IMR-90 (cell line): Measurements from ENCODE around the gene MBD2. TPM values are rescaled to one million over a fixed set of nuclear protein-coding genes. Genes with fewer than 3 reads are reported as not detected.

Source experiments
- ATAC-seq: fragments of 200-7000 bp; cut with Tn5 transposase; 2 replicates; pipeline ENCODE4 v1.9.1; 2020; ENCODE audit warnings: low read depth, mild to moderate bottlenecking, moderate library complexity
- BruUV-seq: library from RNA; stranded (reverse); fragments of 400-500 nt; replicated peaks from 2 replicates; lab custom pipeline; 2021; lab: Mats Ljungman, UMichigan
- CTCF ChIA-PET: fragments of 300-600 bp; formaldehyde crosslinking; extraction: SDS; loops from one replicate; lab custom pipeline; 2021; ENCODE audit warnings: antibody characterized with exemption; lab: Yijun Ruan, JAX
- POLR2A ChIA-PET: fragments of 300-600 bp; sonication (Branson Sonifier 250); formaldehyde crosslinking; loops from one replicate; lab custom pipeline; 2022; ENCODE audit warnings: antibody characterized with exemption; ENCODE audit not compliant: unreplicated experiment; lab: Charles Lee
- DNase-seq: peaks from one replicate; pipeline ENCODE4 v3.0.0; 2013
- H2AFZ ChIP-seq: replicated peaks from 2 replicates; pipeline ENCODE3; 2013; ENCODE audit warnings: low read length, mild to moderate bottlenecking; ENCODE audit not compliant: poor library complexity
- H2AK5ac ChIP-seq: 2 replicates; pipeline ENCODE4 v1.6.1; 2013; ENCODE audit warnings: low read depth, low read length, inconsistent platforms
- H2AK9ac ChIP-seq: replicated peaks from 2 replicates; pipeline ENCODE3; 2013; ENCODE audit warnings: mild to moderate bottlenecking, low read depth, low read length, moderate library complexity; ENCODE audit not compliant: poor library complexity
- H2BK120ac ChIP-seq: 2 replicates; pipeline ENCODE4 v1.6.1; 2013; ENCODE audit warnings: low read depth, low read length, inconsistent platforms
- H2BK15ac ChIP-seq: 3 replicates; pipeline ENCODE4 v1.6.1; 2013; ENCODE audit warnings: low read depth, low read length, inconsistent platforms
- H2BK20ac ChIP-seq: 2 replicates; pipeline ENCODE4 v1.6.1; 2013; ENCODE audit warnings: low read depth, mild to moderate bottlenecking, inconsistent platforms, low read length, moderate library complexity
- H2BK5ac ChIP-seq: 2 replicates; pipeline ENCODE4 v1.6.1; 2013; ENCODE audit warnings: mild to moderate bottlenecking, low read depth, low read length, inconsistent platforms; ENCODE audit not compliant: poor library complexity, severe bottlenecking
- H3K14ac ChIP-seq: replicated peaks from 2 replicates; pipeline ENCODE4 v1.6.1; 2013; ENCODE audit warnings: low read depth, low read length, inconsistent platforms
- H3K18ac ChIP-seq: 2 replicates; pipeline ENCODE4 v1.6.1; 2013; ENCODE audit warnings: low read depth, low read length, control low read depth
- H3K23ac ChIP-seq: 2 replicates; pipeline ENCODE4 v1.6.1; 2013; ENCODE audit warnings: low read depth, low read length, inconsistent platforms
- H3K27ac ChIP-seq: 2 replicates; pipeline ENCODE4 v1.5.1; 2013; ENCODE audit warnings: mild to moderate bottlenecking, control low read depth, low read length; ENCODE audit not compliant: insufficient read depth
- H3K27me3 ChIP-seq: 2 replicates; pipeline ENCODE4 v1.6.1; 2013; ENCODE audit warnings: low read length; ENCODE audit not compliant: control insufficient read depth, insufficient read depth
- H3K36me3 ChIP-seq: 2 replicates; pipeline ENCODE4 v1.6.1; 2013; ENCODE audit warnings: low read length, mixed read lengths; ENCODE audit not compliant: control insufficient read depth, insufficient read depth
- H3K4ac ChIP-seq: 2 replicates; pipeline ENCODE4 v1.6.1; 2013; ENCODE audit warnings: low read depth, low read length, inconsistent platforms
- H3K4me1 ChIP-seq: 2 replicates; pipeline ENCODE4 v1.6.1; 2013; ENCODE audit warnings: low read length, mixed read lengths; ENCODE audit not compliant: control insufficient read depth, insufficient read depth
- H3K4me2 ChIP-seq: 2 replicates; pipeline ENCODE4 v1.6.1; 2013; ENCODE audit warnings: low read depth, mild to moderate bottlenecking, control low read depth, low read length, moderate library complexity
- H3K4me3 ChIP-seq: 2 replicates; pipeline ENCODE4 v1.5.1; 2013; ENCODE audit warnings: low read depth, mild to moderate bottlenecking, control low read depth, low read length, moderate library complexity; ENCODE audit not compliant: insufficient read depth
- H3K56ac ChIP-seq: 2 replicates; pipeline ENCODE4 v1.6.1; 2013; ENCODE audit warnings: low read length, inconsistent platforms; ENCODE audit not compliant: insufficient read depth; ENCODE audit errors: extremely low read depth
- H3K79me1 ChIP-seq, 2 experiments: 2 replicates each; pipeline ENCODE4 v1.6.1; 2013; ENCODE audit warnings: low read length in 2 of 2, inconsistent platforms in 1 of 2, low read depth in 1 of 2
- H3K9ac ChIP-seq: 2 replicates; pipeline ENCODE4 v1.6.1; 2013; ENCODE audit warnings: low read depth, low read length, control low read depth
- H3K9me1 ChIP-seq: 2 replicates; pipeline ENCODE4 v1.6.1; 2013; ENCODE audit warnings: low read length, inconsistent platforms; ENCODE audit not compliant: insufficient read depth
- H3K9me3 ChIP-seq: 2 replicates; pipeline ENCODE4 v1.6.1; 2013; ENCODE audit warnings: low read length; ENCODE audit not compliant: control insufficient read depth, insufficient read depth
- H4K20me1 ChIP-seq: 2 replicates; pipeline ENCODE4 v1.6.1; 2013; ENCODE audit warnings: low read length, inconsistent platforms; ENCODE audit not compliant: insufficient read depth
- H4K5ac ChIP-seq: 2 replicates; pipeline ENCODE4 v1.6.1; 2013; ENCODE audit warnings: mild to moderate bottlenecking, low read depth, low read length, control low read depth
- H4K8ac ChIP-seq, 2 experiments: 2 replicates each; pipeline ENCODE4 v1.6.1; 2013; ENCODE audit warnings: low read depth in 2 of 2, low read length in 2 of 2, control low read depth in 1 of 2, inconsistent platforms in 1 of 2
- H4K91ac ChIP-seq: 2 replicates; pipeline ENCODE4 v1.6.1; 2013; ENCODE audit warnings: low read depth, low read length, inconsistent platforms; ENCODE audit not compliant: insufficient read depth
- POLR2A ChIP-seq: IDR thresholded peaks from 2 replicates; pipeline ENCODE4 v1.6.1; 2012; ENCODE audit warnings: mild to moderate bottlenecking, low read depth, low read length
- WGBS, 2 experiments: methylation state at CpG; one replicate each; pipeline versions ENCODE4 v1.1.5 to v1.1.7; 2013; ENCODE audit warnings: missing lambda C conversion rate in 2 of 2; ENCODE audit not compliant: insufficient read length in 1 of 2; ENCODE audit errors: extremely low coverage in 2 of 2; 5-methylcytosine and 5-hydroxymethylcytosine counted together
- dilution Hi-C: fragments of 300-500 bp; cut with HindIII; formaldehyde crosslinking; loops from one replicate; pipeline ENCODE4 v1.14.3; 2018; ENCODE audit warnings: low sequenced_read_pairs; ENCODE audit not compliant: unreplicated experiment
- in situ Hi-C: fragments of 300-500 bp; cut with MboI; formaldehyde crosslinking; loops from 3 replicates; pipeline ENCODE4 v1.14.3; 2019; ENCODE audit warnings: low sequenced_read_pairs, inconsistent platforms, mixed read lengths
- intact Hi-C: fragments of 100-400 bp; cut with micrococcal nuclease; formaldehyde crosslinking; loops from 2 replicates; pipeline ENCODE4 v1.10.0; 2022
- polyA plus RNA-seq, 3 experiments: library from polyadenylated mRNA; depleted of rRNA; stranded (reverse); fragments of >200 nt; gene quantifications; 2 replicates each; pipeline ENCODE4 v1.2.3, GENCODE V29; 2012; ENCODE audit warnings: low replicate concordance in 1 of 3
- total RNA-seq: library from RNA; depleted of rRNA; stranded (reverse); fragments of >200 nt; gene quantifications from 2 replicates; pipeline ENCODE4 v1.2.3, GENCODE V29; 2012

Gene MBD2
- total and polyA plus RNA-seq, 2 of the 4 experiments (the other 2 are of a cell fraction): 9.7 to 29.5 TPM

DNA sequence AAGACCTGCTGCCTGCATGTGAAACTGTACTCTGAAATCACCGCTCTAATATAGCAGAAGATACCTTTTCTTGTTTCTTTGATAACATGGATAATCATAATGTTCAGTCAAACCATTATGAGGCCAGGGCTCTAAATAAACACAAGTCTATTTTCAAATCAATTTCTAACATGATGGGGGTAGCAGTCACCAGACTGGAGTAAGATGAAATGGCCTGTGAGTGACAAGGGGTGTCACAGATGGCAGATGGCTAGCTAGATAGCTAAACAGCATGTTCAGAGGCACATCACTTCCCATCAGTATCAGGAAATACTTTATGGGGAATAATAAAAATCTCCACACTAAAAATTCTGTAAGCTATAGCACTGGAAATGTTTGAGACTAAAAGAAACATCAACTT is 14.0 kb downstream of the MBD2 start:
- WGBS, 2 experiments: no CpG with 5 or more reads among the region's 1 CpG
- ChIA-PET CTCF (no interaction called here), POLR2A (no interaction called here)
- no peak overlapping the region for H3K56ac ChIP-seq
- H2AK9ac ChIP-seq: no peak overlapping the region
- no TSS peak for BruUV-seq
- in situ Hi-C loops: no loop called here
- H3K4me3 ChIP-seq: no peak overlapping the region
- H4K20me1 ChIP-seq: peaks cover 63% of the 10 kb centered on the region
- H2BK20ac ChIP-seq: no peak overlapping the region
- peaks cover 8% of the 10 kb centered on the region for H3K4me1 ChIP-seq
- no peak overlapping the region for H3K9ac ChIP-seq
- no peak overlapping the region for H2AK5ac ChIP-seq
- no peak overlapping the region for H3K4ac ChIP-seq
- no peak overlapping the region for H3K4me2 ChIP-seq
- H3K27ac ChIP-seq: no peak overlapping the region
- no peak overlapping the region for H3K14ac ChIP-seq
- no peak for DNase-seq
- no peak for ATAC-seq
- no peaks in the 10 kb centered on the region for H3K9me3 ChIP-seq
- no peak for TF ChIP-seq POLR2A
- H2BK15ac ChIP-seq: no peak overlapping the region
- H4K8ac ChIP-seq: no peak overlapping the region
- no peak overlapping the region for H4K5ac ChIP-seq
- intact Hi-C loops: no loop called here
- H3K79me1 ChIP-seq: peaks cover 15 to 52% of the 10 kb centered on the region in 2 experiments
- H3K23ac ChIP-seq: peak overlapping the region; percentile 74; the same call in 1 of the 2 replicates
- H2AFZ ChIP-seq: no peak overlapping the region
- H2BK5ac ChIP-seq: no peak overlapping the region
- H3K27me3 ChIP-seq: no peaks in the 10 kb centered on the region
- dilution Hi-C loops: no loop called here
- H3K18ac ChIP-seq: no peak overlapping the region
- H3K36me3 ChIP-seq: no peaks in the 10 kb centered on the region
- H3K9me1 ChIP-seq: peaks cover 6% of the 10 kb centered on the region
- no peak overlapping the region for H4K91ac ChIP-seq
- H2BK120ac ChIP-seq: no peak overlapping the region
